NCI-H524 treated with DMSO at 0.1 percent for 48 hours (cell line): Measurements from ENCODE around the gene DISC1.
A peak's percentile ranks its signal among the peaks of the same experiment; 100 is the strongest.
"Not testable (repeated sequence)": the region's sequence is repeated elsewhere in the genome, so short reads cannot be mapped to it uniquely, and the experiment has no call there.

Source experiments
- DNase-seq: peaks from one replicate; lab custom pipeline; 2025; lab: John Stamatoyannopoulos, UW

Gene DISC1

DNA sequence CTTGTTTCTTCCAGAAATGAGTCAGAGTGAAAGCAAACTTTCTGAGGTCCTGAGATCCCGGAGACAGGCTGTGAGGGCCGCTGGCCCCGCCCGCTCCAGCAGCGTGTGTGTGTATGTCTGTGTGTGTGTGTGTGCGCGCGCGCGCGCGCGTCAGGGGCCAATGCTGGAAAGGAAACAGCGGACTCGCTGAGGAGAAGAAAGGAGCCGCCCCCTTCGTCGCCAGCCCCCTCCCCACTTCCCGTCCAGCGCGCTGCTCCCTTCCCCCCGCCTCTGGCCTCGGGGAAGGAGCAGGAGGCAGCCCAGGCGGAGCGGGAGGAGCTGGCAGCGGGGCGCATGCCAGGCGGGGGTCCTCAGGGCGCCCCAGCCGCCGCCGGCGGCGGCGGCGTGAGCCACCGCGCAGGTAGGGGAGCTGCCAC, at the start of gene DISC1:
Gene DISC1 (plus strand): TSS at position 256 of the 416 bp plus-strand sequence. CDS start 78 bp downstream, at position 334.
- DNase-seq = no peak

GRCh38 chr1:231576804-231577718, 49.5 kb upstream of the DISC1 start:
- no peak for DNase-seq

DNA sequence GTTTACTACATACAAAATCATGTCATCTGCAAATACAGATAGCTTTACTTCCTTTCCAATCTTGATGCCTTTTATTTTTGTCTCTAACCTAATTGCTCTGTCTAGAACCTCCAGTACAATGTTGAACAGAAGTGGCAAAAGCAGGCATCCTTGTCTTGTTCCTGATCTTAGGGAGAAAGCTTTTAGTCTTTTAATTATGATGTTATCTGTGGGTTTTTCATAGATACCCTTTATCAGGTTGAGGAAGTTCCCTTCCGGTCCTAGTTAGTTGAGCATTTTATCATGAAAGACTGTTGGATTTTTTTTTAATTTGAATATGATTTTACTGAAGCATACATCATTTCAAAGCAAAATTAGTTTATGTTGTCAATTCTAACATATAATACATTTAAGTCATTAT, 45.7 kb upstream of the DISC1 start:
- no peak for DNase-seq

- peak; percentile 56 for DNase-seq
These were observed 44.7 kb upstream of the DISC1 start for GRCh38 chr1:231581859-231582258.

DNA sequence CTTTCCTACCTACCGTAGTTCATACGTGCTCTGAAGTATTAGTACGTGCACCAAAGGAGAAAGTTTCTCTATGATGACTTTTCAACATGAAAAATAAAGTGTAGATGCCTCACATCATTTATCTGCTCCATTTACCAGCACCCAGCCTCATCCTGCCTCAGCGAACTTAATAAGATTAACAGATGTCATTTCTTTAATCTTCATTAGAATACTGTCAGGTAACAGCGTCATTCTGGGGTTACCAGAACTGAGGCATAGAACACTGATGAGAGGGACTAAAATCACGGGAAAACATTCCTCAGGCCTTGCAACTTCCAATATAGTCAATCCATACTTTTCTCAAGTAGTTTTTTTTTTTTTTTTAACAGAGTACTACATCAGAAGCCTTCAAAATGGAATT, 43.2 kb upstream of the DISC1 start:
- DNase-seq = no peak

- peak; percentile 39 for DNase-seq
These were observed 42.5 kb upstream of the DISC1 start for GRCh38 chr1:231584117-231584516.

DNA sequence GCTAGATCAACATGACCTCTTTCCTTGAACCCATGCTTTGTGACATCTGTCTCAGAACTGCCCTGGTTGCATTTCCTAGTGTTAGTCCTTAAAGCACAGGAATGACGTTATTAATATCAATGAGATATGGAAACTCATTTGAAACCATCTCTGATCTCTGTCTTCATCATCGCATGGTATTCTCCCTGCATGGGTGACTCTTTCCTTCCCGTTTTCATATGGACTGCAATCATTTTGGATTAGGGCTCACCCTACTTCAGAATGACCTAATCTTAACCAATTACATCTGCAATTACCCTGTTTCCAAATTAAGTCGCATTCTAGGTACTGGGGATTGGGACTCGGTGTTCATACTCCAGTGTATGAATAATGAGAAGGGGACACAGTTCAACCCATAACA, 41.7 kb upstream of the DISC1 start:
- DNase-seq = no peak

- peak; percentile 11 for DNase-seq
These were observed 36.0 kb upstream of the DISC1 start for GRCh38 chr1:231590453-231591198.

GRCh38 chr1:231591466-231591865, 35.1 kb upstream of the DISC1 start:
- DNase-seq = no peak

DNA sequence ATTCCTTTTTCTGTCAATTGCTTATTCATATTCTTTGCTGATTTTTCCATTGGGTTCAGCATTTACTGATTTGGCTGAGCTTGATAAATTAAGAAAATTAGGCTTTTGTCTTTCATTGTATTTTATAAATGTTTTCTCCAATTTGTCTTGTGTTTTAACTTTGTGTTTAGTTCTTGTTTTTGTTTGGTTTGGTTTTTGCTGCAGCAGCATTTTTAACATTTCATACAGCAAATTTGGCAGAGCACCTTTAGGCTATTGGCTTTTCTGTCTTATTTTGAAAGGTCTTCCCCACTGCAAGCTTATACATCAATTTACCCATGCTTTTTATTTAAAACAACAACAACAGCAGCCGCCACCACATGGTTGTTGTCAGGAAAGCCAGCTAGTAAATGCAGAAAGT, 33.8 kb upstream of the DISC1 start:
- DNase-seq = no peak

GRCh38 chr1:231593264-231593663, 33.3 kb upstream of the DISC1 start:
- DNase-seq = not testable (repeated sequence)

GRCh38 chr1:231594123-231594522, 32.5 kb upstream of the DISC1 start:
- DNase-seq = no peak

DNA sequence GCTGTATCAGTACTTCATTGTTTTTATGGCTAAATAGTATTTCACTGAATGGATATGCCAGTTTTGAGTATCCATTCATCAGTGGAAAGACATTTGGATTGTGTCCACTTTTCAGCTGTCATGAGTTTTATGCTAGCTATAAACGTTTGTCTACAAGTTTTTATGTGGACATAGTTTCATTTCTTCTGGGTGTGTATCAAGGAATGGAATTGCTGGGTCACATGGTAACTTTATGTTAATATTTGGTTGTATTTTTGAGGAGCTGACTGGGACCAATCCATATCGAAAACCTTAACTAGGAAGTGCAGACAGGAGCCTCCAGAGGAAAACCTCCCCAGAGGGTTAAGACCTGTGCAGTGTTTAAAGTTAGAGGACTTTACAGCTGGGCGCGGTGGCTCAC, 31.8 kb upstream of the DISC1 start:
- no peak for DNase-seq

- no peak for DNase-seq
These were observed 30.2 kb upstream of the DISC1 start for GRCh38 chr1:231596337-231596791.

DNA sequence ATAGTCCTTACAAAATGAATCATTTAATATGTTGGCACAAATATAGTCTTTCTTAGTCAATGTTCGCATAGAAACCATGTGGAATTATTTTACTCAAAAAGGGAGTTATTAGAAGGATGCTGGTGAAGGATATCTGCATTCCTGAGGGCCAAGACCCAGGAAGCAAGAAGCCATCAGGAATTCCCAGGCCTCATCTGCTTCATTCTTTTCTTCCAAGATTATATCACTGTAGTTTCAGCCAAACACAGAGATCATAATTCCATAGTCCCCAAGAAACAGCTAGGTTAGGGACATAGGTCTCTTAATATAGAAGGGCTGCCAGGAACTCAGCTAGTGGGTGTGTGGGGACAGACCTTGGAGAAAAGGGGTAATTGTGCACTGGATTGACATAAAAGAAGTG, 28.6 kb upstream of the DISC1 start:
- no peak for DNase-seq

GRCh38 chr1:231600458-231600976, 26.1 kb upstream of the DISC1 start:
- no peak for DNase-seq

DNA sequence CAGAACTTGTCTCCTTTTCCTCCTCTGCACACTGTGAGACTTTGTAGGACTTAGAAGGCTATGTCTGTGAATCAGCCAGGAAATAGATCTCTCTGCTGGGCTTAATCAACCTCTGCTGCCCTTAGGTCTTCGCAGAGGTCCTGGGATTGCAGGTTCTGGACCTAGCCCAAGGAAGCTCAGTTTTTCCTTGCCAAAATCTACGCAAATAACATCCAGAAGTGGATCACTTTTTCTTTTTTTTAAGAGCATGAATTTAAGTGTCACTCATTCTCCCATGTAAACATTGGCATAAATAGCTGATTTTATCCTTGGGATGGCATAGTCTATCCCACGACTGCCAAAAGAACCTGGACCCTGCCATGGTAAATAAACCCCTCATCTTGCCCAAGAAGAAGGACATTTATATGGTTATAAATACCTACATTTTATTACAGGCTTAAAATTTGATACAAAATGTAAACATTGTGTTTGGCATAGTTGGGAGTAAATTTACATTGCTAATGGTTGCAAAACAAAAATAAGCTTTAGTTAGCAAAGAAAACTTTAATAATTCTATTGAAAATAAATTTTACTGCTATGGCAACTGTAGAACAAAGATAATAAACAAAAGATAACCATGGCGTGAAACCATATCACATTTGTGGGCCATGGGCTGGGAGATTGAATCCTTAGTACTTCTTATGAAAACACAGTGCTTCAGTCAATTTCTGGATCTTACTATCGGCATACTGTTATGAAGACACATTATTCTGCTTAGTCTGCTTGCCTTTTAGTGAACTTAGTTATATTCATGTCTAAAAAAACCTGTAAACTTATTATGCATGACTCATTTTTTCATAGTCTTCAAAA, 24.5 kb upstream of the DISC1 start:
- DNase-seq = no peak

GRCh38 chr1:231602673-231602984, 24.0 kb upstream of the DISC1 start:
- no peak for DNase-seq

DNA sequence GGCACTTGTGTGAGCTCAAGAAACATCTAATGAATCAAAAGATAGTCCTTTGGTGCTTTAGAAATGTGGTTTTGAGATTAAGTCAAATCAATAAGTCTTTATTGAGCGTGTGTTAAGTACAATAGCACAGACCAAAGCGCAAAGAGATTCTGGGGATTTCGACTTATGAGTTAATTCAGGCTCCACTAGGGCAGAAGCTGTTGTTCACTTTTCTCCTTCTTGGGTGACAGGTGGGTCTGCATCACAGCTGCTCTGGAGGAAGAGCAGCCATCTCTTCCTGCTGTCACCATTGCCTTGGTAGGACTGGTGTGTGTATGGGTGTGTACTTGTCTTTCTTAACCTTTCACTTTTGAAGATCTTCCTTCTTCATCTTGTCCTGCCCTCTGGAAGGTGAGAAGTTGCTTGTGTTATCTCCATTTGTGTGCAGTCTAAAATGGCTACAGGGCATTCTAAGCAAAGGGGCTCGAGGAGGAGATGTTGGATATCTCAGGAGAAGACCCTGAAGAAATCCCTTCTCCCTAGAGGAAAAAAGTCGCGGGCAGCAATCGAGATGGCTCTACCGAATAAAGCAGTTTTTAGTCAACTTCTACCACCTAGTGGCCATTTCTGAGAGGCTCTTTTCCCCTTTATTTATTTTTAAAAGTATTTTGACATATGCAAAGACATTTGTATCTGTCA, 22.9 kb upstream of the DISC1 start:
- DNase-seq = no peak

- DNase-seq = no peak
These were observed 22.3 kb upstream of the DISC1 start for GRCh38 chr1:231604276-231604621.
